Measurements from ENCODE around the gene KRT5.

DNA sequence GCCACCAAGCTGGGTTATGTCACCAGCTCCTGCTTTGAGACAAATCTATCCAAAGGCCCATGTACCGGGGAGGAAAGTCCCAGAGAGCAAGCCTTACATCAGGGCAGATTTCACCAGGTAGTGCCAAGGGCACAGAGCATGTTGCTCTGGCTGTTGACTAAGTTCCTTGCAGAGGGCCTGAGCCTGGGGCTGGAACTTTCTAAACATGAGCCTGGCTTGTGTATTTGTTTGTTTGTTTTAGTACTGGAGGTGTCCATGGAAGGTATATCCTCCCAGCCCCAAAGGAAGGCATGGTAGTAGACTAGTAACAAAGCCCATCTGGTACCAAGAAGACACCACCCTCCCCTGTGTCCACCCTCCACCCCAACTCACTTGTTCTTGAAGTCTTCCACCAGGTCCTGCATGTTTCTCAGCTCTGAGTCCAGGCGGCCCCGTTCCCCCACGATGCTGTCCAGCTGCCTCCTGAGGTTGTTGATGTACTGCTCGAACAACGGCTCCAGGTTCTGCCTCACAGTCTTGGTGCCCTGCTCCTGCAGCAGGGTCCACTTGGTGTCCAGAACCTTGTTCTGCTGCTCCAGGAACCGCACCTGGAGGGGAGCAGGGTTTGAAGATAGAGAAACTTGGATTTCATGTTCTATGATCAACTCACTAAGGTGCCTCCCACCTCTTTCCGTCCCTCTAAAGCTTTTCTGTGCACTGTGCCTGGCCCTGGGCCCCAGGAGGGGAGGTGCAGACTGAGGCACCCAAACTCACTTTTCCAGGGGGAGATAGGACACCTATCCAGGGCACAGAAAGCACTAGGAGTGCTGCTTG lies 1.4 kb downstream of the KRT5 start:
- TF ChIP-seq, protein P1, sequence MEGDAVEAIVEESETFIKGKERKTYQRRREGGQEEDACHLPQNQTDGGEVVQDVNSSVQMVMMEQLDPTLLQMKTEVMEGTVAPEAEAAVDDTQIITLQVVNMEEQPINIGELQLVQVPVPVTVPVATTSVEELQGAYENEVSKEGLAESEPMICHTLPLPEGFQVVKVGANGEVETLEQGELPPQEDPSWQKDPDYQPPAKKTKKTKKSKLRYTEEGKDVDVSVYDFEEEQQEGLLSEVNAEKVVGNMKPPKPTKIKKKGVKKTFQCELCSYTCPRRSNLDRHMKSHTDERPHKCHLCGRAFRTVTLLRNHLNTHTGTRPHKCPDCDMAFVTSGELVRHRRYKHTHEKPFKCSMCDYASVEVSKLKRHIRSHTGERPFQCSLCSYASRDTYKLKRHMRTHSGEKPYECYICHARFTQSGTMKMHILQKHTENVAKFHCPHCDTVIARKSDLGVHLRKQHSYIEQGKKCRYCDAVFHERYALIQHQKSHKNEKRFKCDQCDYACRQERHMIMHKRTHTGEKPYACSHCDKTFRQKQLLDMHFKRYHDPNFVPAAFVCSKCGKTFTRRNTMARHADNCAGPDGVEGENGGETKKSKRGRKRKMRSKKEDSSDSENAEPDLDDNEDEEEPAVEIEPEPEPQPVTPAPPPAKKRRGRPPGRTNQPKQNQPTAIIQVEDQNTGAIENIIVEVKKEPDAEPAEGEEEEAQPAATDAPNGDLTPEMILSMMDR (IDR thresholded peaks at IDR 0.05) = no peak
- no peak for TF ChIP-seq POLR2A (IDR thresholded peaks at IDR 0.05)
